HuH-7 (cell line): ENCODE results near the gene CNTN6.
"Not testable (repeated sequence)": the region's sequence is repeated elsewhere in the genome, so short reads cannot be mapped to it uniquely, and the experiment has no call there.

Source experiments
- DNase-seq: peaks from one replicate; pipeline ENCODE4 v3.0.0; 2011; ENCODE audit warnings: low spot score

CNTN6 gene

GRCh38 chr3:1288805-1289494 is 196.1 kb downstream of the CNTN6 start:
- no peak for DNase-seq

GRCh38 chr3:1292571-1293071 is 199.8 kb downstream of the CNTN6 start:
- no peak for DNase-seq

- no peak for DNase-seq
Measured at GRCh38 chr3:1294586-1294985, 201.8 kb downstream of the CNTN6 start.

GRCh38 chr3:1318296-1319005 is 225.6 kb downstream of the CNTN6 start:
- no peak for DNase-seq

GRCh38 chr3:1326546-1326945 is 233.7 kb downstream of the CNTN6 start:
- no peak for DNase-seq

GRCh38 chr3:1330107-1330506 is 237.3 kb downstream of the CNTN6 start:
- DNase-seq: no peak

- no peak for DNase-seq
Measured at GRCh38 chr3:1346386-1346785, 253.6 kb downstream of the CNTN6 start.

- DNase-seq: no peak
Measured at GRCh38 chr3:1348547-1348946, 255.7 kb downstream of the CNTN6 start.

GRCh38 chr3:1350885-1351284 is 258.1 kb downstream of the CNTN6 start:
- DNase-seq: no peak

GRCh38 chr3:1355691-1356090 is 262.9 kb downstream of the CNTN6 start:
- DNase-seq: no peak

GRCh38 chr3:1356101-1356500 is 263.3 kb downstream of the CNTN6 start:
- no peak for DNase-seq

GRCh38 chr3:1365528-1365927 is 272.7 kb downstream of the CNTN6 start:
- DNase-seq: no peak

GRCh38 chr3:1374471-1374870 is 281.6 kb downstream of the CNTN6 start:
- no peak for DNase-seq

GRCh38 chr3:1375145-1375544 is 282.3 kb downstream of the CNTN6 start:
- DNase-seq: no peak

- DNase-seq: no peak
Measured at GRCh38 chr3:1380926-1381646, 288.3 kb downstream of the CNTN6 start.

GRCh38 chr3:1381647-1382036 is 288.8 kb downstream of the CNTN6 start:
- DNase-seq: no peak

- not testable (repeated sequence) for DNase-seq
Measured at GRCh38 chr3:1387396-1387905, 294.6 kb downstream of the CNTN6 start.

- DNase-seq: no peak
Measured at GRCh38 chr3:1394188-1394587, 301.4 kb downstream of the CNTN6 start.

- DNase-seq: no peak
Measured at GRCh38 chr3:1400571-1400970, 307.7 kb downstream of the CNTN6 start.

GRCh38 chr3:1404270-1404962 is 311.6 kb downstream of the CNTN6 start:
- no peak for DNase-seq

GRCh38 chr3:1406250-1406649 is 313.4 kb downstream of the CNTN6 start:
- no peak for DNase-seq

- DNase-seq: no peak
Measured at GRCh38 chr3:1421577-1421976, 328.8 kb downstream of the CNTN6 start.
